ENCODE results near the gene KCNK10.

Gene KCNK10

DNA sequence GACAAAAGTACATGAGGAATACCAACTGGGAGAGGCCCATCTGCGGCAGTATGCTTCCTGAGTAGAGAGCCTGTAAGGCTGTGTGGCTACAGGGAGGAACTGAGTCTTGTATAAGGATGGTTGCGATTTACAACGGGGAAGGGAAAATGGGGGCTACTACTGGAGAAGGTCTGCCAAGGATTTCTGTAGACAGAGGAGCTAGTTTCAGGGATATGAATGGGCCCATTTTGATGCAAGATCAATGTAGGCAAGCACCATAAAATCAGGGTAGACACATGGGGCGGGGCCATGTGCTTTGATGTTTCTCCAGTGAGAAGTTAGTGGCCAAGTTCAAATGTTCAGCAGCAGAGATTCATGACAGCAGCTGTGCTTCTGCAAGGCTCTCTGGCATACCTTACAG, 168.7 kb downstream of the KCNK10 start:
- TF ChIP-seq, protein P1, sequence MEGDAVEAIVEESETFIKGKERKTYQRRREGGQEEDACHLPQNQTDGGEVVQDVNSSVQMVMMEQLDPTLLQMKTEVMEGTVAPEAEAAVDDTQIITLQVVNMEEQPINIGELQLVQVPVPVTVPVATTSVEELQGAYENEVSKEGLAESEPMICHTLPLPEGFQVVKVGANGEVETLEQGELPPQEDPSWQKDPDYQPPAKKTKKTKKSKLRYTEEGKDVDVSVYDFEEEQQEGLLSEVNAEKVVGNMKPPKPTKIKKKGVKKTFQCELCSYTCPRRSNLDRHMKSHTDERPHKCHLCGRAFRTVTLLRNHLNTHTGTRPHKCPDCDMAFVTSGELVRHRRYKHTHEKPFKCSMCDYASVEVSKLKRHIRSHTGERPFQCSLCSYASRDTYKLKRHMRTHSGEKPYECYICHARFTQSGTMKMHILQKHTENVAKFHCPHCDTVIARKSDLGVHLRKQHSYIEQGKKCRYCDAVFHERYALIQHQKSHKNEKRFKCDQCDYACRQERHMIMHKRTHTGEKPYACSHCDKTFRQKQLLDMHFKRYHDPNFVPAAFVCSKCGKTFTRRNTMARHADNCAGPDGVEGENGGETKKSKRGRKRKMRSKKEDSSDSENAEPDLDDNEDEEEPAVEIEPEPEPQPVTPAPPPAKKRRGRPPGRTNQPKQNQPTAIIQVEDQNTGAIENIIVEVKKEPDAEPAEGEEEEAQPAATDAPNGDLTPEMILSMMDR (IDR thresholded peaks at IDR 0.05): no peak

DNA sequence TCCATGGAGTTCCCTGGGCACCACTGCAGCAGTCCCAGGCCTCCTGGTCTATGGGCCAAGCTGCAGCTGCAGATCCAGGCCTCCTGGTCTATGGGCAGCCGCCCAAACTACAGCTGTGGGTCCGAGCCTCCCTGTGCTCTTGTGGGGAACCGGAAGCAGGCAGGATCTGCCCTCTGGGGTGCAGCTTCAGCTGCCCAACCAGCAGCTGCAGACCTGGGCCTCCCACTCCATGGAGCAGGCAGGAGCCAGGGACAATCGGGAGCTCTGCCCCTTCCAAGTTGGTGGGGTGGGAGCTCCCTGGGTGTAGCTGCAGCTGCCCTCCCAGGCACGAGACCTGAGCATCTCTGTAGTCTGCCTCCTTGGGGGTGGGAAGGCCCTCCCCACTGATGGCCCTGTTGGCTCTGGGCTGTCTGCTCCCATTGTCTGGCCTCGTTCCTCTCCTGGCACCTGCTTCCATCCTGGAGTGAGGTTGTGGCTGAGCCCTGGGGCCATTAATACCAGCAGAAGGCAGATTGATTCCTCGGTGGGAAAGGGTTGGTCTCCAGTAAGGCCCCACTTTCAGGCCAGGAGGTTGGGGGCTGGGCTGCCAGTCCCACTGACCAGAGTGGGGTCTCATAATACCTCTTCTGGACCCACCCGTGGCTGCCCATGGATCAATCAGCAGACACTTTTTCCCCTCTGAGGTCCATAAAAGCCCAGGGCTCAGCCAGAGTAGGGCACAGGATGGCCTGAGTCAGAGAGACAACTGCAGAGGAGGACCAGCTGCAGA, 176.0 kb downstream of the KCNK10 start:
- TF ChIP-seq, protein P1 (IDR thresholded peaks at IDR 0.05): no peak

DNA sequence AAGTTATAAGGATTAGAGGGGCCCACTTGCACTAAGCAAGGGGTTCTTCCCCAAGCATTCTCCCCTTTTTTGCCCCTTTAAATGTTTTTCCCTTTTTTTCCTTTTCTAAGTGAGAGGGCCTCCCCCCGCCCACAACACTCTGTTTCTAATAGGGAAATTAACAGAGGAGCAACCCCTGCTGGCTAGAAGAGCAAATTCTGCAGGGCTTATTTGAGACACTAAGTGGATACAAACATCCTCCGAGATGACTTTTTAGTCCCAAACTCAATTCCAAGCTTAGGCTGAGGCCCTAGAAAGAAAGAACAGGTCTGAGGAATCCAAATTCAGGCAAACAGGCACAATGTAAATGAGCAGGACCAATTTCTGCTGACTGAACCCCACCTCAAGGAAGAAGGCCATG, 179.3 kb downstream of the KCNK10 start:
- TF ChIP-seq, protein P1 (IDR thresholded peaks at IDR 0.05): no peak

DNA sequence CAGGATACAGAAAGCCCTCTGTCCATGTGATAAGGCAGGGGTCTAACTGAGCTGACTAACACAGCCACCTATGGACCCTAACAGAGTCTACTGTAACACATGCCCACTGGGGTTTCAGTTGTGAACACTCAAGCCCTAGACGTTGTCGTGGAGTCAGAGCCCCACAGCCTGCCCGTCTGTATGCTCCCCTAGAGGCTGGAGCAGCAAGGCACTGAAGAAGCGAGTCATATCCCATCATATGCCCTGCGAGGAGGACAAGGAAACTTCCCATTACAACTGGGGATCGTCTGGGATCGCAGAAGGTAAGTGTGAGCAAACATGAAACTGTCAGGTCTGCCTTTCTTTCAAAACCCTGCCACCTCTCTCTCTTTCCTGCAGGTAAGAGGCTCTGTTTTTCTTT, 180.1 kb downstream of the KCNK10 start:
- TF ChIP-seq, protein P1 (IDR thresholded peaks at IDR 0.05): no peak

DNA sequence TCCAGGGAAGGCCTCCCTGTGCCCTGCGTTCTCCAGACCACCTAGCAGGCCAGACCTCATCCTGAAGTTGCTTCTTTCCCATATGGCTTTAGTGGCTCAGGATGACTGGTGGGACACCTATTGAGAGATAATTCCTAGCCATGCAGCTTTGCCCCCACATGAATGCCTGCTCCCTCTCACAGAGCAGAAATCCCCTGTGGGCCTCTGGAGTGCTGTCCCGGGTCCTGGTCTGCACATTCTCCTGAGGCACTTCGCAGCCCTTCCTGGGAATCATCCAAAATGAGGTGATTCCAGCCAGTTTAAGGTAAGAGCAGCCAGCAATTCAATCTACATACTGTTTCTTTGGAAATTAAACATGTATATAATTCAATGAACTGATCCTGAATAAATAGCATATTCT, 182.2 kb downstream of the KCNK10 start:
- TF ChIP-seq, protein P1 (IDR thresholded peaks at IDR 0.05): no peak

- TF ChIP-seq, protein P1 (IDR thresholded peaks at IDR 0.05): no peak
Measured at GRCh38 chr14:88137327-88137726, 185.7 kb downstream of the KCNK10 start.
